ENCODE results near the gene HVCN1. TPM values are rescaled to one million over a fixed set of nuclear protein-coding genes. Genes with fewer than 3 reads are reported as not detected.

HVCN1 gene
- total and polyA plus RNA-seq, 2 of the 8 experiments (the other 6 are each of a cell fraction or from before 2014, with no cell fraction given) = 5.8 to 11.2 TPM

- ChIA-PET POLR2A (ENCODE audit: partially characterized antibody) (no interaction called here), CTCF (ENCODE audit: partially characterized antibody) (interaction anchor here (0.6 to 1.6 kb wide), 4 partner anchors 12 to 120 kb away, joined by 3 to 4 read pairs (median 4); no protein-coding TSS in a partner anchor)
- Histone ChIP-seq H3K4ac (replicated peaks; ENCODE audit: insufficient read length, low read depth, low read length) (peak overlapping the region; percentile 70), H3K36me3 (ENCODE audit: control insufficient read depth in 2 of 4, insufficient read depth in 4 of 4, low read length in 3 of 4) (no peaks in the 10 kb centered on the region), H4K5ac (ENCODE audit: insufficient read length, low read depth, low read length) (no peak overlapping the region), H2AFZ (ENCODE audit: low read length) (no peak overlapping the region), H4K91ac (replicated peaks; ENCODE audit: insufficient read length, low read length) (no peak overlapping the region), H3K4me1 (replicated peaks in 1 of 4; ENCODE audit: control insufficient read depth in 3 of 4, insufficient read depth in 4 of 4, low read length in 3 of 4) (peaks cover 2 to 9% (median 3%) of the 10 kb centered on the region in 4 experiments; a peak in 6 of 7 replicates), H2BK120ac (replicated peaks; ENCODE audit: low read depth, low read length) (no peak overlapping the region), H3K79me2 (ENCODE audit: control insufficient read depth in 1 of 2, insufficient read depth in 2 of 2, low read length in 2 of 2) (no peaks in the 10 kb centered on the region), H2BK20ac (ENCODE audit: low read length) (no peak overlapping the region), H3K9me3 (ENCODE audit: insufficient read depth in 2 of 2, low read depth in 1 of 2, low read length in 1 of 2) (no peaks in the 10 kb centered on the region), H3K23me2 (ENCODE audit: low read depth, low read length) (no peaks in the 10 kb centered on the region), H2BK15ac (ENCODE audit: low read length) (0 out of 2 replicates have a peak overlapping the region, but pooled peaks have one; percentile 83), H3K56ac (replicated peaks; ENCODE audit: insufficient read length, low read depth, low read length) (no peak overlapping the region), H3K4me3 (ENCODE audit: extremely low read depth in 1 of 4, insufficient read depth in 2 of 4, low read depth in 3 of 4, low read length in 4 of 4) (no peak overlapping the region), H3K23ac (ENCODE audit: insufficient read length) (no peak overlapping the region), H2AK5ac (ENCODE audit: low read depth, low read length) (peak overlapping the region; percentile 90; the same call in 1 of the 2 replicates), H3K4me2 (ENCODE audit: insufficient read depth in 1 of 2, low read depth in 2 of 2, low read length in 2 of 2) (no peak overlapping the region), H4K8ac (ENCODE audit: extremely low read depth, insufficient read depth, low read length) (no peak overlapping the region), H3K27me3 (replicated peaks in 1 of 4; ENCODE audit: control insufficient read depth in 3 of 4, extremely low read depth in 1 of 4, insufficient read depth in 3 of 4, low read length in 3 of 4) (no peaks in the 10 kb centered on the region), H4K20me1 (replicated peaks in 1 of 2; ENCODE audit: control insufficient read depth in 1 of 2, insufficient read depth in 2 of 2, low read length in 2 of 2) (no peaks in the 10 kb centered on the region), H3K18ac (ENCODE audit: extremely low read depth, low read length) (no peak overlapping the region), H3K9ac (replicated peaks in 1 of 4; ENCODE audit: extremely low read depth in 1 of 4, low read depth in 3 of 4, low read length in 3 of 4) (peak overlapping the region in 1 of 4 experiments; percentile 26; a peak in 1 of 7 replicates), H3K79me1 (ENCODE audit: low read depth, low read length) (no peaks in the 10 kb centered on the region), H2BK12ac (ENCODE audit: low read depth, low read length) (peak overlapping the region; percentile 84; the same call in 1 of the 2 replicates), H3K14ac (ENCODE audit: insufficient read length) (no peak overlapping the region), H2BK5ac (ENCODE audit: low read depth, low read length) (0 out of 2 replicates have a peak overlapping the region, but pooled peaks have one; percentile 24), H3K27ac (ENCODE audit: low read depth, low read length) (no peak overlapping the region)
- DNase-seq (ENCODE audit: low read depth in 1 of 2, low spot score in 2 of 2) (no peak), FAIRE-seq (no peak)
- no peak for TF ChIP-seq ZNF274 (IDR thresholded peaks at IDR 0.05; ENCODE audit: borderline replicate concordance, extremely low read depth, low read length)
- no peak for TF ChIP-seq SAP30 (IDR thresholded peaks at IDR 0.05; ENCODE audit: insufficient read depth, insufficient replicate concordance, low read length)
- no peak for TF ChIP-seq SIX5 (IDR thresholded peaks at IDR 0.05; ENCODE audit: low read depth, low read length)
- no peak for TF ChIP-seq KDM5A (IDR thresholded peaks at IDR 0.05; ENCODE audit: low read length)
- no peak for TF ChIP-seq MAX (IDR thresholded peaks at IDR 0.05)
- no peak for TF ChIP-seq SUZ12 (IDR thresholded peaks at IDR 0.05; ENCODE audit: low read length)
- no peak for TF ChIP-seq FOSL1 (IDR thresholded peaks at IDR 0.05; ENCODE audit: insufficient read depth, low read depth, low read length)
- no peak for TF ChIP-seq E2F6 (IDR thresholded peaks at IDR 0.05)
- no peak for TF ChIP-seq JUND (IDR thresholded peaks at IDR 0.05; ENCODE audit: low read length)
- TF ChIP-seq YY1 (IDR thresholded peaks at IDR 0.05; ENCODE audit: low read depth, low read length) = no peak
- TF ChIP-seq EP300 (IDR thresholded peaks at IDR 0.05; ENCODE audit: borderline replicate concordance in 1 of 2, low read depth in 2 of 2, low read length in 2 of 2) = no peak
- WGBS, 2 experiments (ENCODE audit: extremely low coverage in 1 of 2, insufficient coverage in 1 of 2, insufficient read length in 1 of 2, insufficient replicate concordance in 2 of 2, low coverage in 1 of 2, low lambda C conversion rate in 2 of 2, missing lambda C conversion rate in 1 of 2) = 86% methylated on average over 11 of the region's 11 CpGs; no CpG with 5 or more reads in 1 of the 2 experiments
Observed at GRCh38 chr12:110656071-110656655, 32.8 kb downstream of the HVCN1 start.

Measured in H1 (cell line).